Muscle of arm (tissue), 12 donors: ENCODE results near the gene SESN3. TPM values are rescaled to one million over a fixed set of nuclear protein-coding genes. Genes with fewer than 3 reads are reported as not detected.
"Not testable (repeated sequence)": the region's sequence is repeated elsewhere in the genome, so short reads cannot be mapped to it uniquely, and the experiment has no call there.

Experiments used
- DNase-seq: peaks from one replicate; pipeline ENCODE4 v3.0.0-alpha.2; 2013
- polyA plus RNA-seq, 12 donors: library from polyadenylated mRNA; unstranded; fragments of 120-200 nt; gene quantifications; one replicate each; pipeline ENCODE4 v1.2.1, GENCODE V29; 2013; ENCODE audit not compliant: insufficient read length in 12 of 12

SESN3 gene
- polyA plus RNA-seq, 12 donors, result 62.8 to 184 (median 115) TPM

GRCh38 chr11:95154514-95154913, 76.5 kb downstream of the SESN3 start:
- DNase-seq, result no peak

- no peak for DNase-seq
Observed at GRCh38 chr11:95153857-95154246, 77.2 kb downstream of the SESN3 start.

- no peak for DNase-seq
Observed at GRCh38 chr11:95152876-95153856, 77.8 kb downstream of the SESN3 start.

GRCh38 chr11:95150956-95151684, 79.9 kb downstream of the SESN3 start:
- DNase-seq, result peak; percentile 95

DNA sequence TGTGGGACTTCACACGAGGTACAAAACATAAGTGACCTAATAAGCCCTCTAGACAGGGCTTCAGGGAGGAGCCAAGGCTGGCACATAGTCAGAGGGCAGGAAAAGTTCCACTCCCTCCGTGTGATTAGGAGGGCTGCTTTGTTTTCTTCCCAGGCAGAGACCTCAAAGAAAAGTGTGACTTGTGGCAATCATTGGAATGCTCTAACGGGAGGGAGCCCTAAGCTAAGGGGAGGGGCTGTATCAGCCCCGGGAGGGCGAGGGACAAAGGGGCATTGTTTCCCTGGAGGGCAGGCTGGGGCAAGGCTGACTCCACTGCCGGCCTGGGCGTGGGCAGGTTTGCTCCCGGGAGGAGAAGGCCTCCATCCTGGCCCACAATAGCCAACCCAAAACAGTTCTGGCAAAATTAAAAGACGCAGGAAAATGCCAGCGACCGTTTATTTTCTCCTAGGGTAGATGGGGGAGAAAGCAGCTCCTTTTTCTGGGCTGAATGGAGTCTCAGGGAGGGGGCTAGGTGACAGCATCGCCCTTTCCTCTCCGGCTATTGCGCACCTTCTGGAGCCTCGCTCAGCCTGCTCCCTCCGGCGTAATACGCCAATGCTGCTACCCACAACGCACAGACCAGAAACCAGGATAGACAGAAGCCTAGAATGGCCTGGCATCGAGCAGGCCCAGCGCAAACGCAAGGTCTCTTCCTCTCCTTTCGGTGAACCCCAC, 81.2 kb downstream of the SESN3 start:
- DNase-seq, result no peak

DNA sequence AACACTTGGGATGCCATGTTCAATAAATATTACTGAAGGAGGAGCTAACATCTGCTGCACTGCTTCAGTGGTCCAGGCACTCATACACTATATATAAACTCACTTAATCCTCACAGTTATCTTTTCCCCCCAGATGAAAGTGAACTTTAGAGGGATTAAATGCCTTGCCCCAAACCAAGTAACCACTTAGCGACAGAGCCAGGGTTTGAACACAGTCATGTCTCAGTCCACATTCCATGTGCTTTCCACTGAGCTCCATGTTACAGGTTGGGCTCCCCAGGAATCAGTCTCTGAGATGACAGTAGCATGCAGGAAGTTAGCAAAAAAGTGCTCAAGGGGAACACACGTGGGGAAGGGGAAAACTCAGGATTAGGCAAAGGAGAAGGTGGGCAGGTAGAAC, 82.1 kb downstream of the SESN3 start:
- no peak for DNase-seq

GRCh38 chr11:95148406-95148805, 82.6 kb downstream of the SESN3 start:
- no peak for DNase-seq

DNA sequence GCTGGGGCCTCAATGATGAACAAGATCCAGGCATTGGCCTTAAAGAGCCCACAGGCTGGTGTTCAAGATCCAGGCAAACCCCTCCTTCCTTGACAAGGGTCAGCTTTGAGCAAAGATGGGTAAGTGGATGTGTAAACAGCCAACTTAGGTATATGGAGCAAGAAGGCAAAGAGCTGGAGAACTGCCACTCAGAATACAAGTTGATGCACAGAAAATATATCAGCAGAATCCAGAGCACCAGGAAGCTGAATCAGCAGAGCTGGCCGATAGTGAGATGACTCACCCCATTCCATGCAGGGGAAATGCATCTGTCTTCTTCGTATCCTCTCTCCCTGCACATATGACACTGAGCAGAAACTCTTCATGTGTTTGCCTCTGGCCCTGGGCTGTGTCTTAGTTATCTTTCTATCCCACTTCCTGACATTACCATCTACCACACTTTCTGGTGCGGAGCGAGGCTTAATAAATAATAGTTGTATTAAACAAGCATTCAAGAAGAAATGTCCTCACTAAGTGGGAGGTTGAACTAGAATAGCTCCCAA, 83.6 kb downstream of the SESN3 start:
- no peak for DNase-seq

DNA sequence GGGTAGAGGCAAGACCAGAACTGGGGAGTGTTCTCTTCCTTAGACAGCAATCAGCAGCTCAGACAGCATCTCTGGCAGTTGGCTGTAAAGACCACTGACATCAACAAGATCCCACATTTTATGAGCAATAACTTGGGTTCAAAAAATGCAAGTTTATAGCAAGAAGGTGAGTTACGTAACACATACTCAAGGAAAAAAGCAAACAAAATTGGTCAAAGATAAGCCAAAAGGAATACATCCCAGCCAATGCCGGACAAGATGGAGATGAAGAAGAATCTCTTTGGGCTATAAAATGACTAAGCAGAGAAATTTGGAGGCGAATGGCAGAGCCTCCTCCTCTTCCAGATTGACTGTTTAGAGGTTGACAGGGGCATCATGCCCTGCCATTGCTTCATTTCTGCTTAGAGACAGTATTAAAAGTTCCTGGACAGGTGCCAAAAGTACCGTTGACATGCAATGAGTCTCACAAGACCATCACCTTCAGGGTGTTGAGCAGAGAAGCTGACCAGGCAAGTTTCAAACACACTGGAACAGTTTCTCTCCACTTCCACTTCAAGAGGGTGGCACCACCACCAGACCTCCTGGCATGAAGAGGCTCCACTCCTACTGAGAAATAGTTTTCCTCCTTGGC, 85.5 kb downstream of the SESN3 start:
- DNase-seq, result no peak

DNA sequence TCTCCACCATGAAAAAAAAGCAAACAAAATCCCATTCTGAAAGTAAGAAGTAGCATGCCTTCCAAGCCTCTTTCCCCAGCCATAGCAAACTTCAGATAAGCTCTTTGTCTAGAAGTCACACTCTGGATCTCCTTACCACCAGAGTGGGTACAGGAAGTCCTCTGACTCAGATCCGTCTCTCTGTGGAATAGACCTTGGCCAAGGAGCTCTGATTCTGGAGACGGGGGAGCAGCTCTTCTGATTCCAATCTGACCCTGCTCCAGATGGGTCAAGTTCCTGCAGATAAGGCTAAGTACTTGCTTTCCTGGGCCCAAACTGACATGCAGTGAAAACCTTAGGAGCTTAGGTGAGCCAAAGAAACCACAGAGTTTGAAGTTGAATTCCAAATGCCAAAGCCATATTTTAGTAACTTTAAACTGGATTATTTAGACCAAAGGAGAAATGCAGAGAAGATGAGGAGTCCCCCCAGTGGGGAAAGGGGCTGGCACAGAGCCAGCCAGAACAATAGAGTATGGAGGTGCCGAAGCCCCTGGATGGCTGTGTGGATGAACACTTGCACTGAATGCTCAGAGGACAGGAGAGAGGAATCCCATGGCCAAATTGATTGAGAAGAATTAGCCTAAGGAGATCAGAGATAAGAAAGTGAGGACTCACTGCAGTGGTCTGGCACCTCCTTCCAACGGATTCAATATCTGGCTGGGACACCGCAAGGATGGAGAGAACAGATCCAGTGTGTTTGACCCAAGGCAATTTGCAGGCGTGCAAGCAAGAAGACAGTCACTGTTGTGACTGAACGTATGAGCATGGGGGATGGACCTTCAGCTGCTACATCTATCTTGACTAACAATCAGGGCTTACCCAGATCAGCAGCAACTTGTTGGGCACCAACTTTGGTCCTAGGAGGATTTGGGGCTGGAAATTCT, 86.4 kb downstream of the SESN3 start:
- DNase-seq, result no peak

DNA sequence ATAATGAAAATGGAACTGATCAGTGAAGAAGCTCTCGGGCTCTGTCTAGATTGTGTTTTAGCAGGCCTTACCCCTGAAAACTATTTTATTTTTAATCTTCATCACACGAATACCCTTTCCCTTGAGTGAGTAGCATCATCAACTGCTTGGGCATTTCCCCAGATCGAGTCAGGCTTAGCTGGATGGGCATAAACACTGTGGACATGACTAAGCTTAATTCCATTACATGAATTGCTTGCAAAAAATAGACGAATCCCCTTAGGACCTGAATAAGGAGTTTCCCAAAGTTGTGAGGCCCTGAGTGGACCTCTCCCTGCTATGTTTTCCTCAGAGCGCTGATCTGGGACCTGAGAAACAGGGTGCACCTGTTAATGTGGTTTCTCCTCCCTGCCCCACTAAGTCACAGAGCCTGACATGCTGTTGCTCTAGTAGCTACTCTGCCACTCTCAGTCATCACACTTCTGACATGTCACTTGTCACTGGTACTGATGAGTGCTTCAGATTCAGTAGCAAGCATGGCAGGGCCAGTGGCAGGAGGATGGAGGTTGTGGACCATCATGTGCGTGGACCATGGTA, 87.8 kb downstream of the SESN3 start:
- no peak for DNase-seq

- DNase-seq, result no peak
Observed at GRCh38 chr11:95142431-95142830, 88.6 kb downstream of the SESN3 start.

DNA sequence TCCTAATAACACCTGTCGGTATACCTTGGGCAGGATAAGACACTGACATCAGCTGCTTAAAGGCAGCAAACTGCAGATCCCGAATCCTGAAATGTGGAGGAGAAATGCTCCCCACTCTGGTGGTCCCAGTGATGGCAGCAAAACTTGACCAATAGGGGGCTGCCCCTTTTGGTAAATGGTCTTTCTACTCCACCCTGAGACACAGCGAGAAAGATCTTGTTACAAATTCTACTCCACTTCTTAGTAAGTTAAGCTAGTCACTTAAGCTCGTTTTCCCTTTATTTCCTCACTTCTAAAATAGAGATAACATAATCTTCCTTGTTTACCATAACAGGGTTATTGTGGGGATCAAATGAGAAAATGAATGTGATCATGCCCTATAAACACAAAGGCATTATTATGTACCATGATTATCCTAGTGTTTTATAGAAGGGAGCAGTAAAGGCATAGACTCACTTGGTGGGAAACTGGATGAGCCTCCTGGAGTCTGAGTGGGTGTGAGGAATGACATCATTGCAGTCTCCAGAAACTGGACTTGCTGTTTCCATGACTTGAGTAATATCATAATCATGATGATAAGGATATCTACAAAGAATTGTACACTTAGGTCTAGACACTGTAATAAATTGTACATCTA, 90.5 kb downstream of the SESN3 start:
- DNase-seq, result no peak

GRCh38 chr11:95138448-95138847, 92.6 kb downstream of the SESN3 start:
- no peak for DNase-seq

- DNase-seq, result no peak
Observed at GRCh38 chr11:95137299-95137698, 93.7 kb downstream of the SESN3 start.

DNA sequence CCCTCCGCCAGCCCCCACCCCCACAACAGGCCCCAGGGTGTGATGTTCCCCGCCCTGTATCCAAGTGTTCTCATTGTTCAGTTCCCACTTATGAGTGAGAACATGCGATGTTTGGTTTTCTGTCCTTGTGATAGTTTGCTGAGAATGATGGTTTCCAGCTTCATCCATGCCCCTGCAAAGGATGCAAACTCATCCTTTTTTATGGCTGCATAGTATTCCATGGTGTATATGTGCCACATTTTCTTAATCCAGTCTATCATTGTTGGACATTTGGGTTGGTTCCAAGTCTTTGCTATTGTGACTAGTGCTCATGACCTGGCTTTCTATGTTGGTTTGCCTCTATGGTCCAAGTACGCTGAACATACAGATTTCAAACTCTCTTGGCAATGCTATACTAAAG, 94.3 kb downstream of the SESN3 start:
- DNase-seq, result not testable (repeated sequence)

GRCh38 chr11:95135880-95136279, 95.1 kb downstream of the SESN3 start:
- no peak for DNase-seq

DNA sequence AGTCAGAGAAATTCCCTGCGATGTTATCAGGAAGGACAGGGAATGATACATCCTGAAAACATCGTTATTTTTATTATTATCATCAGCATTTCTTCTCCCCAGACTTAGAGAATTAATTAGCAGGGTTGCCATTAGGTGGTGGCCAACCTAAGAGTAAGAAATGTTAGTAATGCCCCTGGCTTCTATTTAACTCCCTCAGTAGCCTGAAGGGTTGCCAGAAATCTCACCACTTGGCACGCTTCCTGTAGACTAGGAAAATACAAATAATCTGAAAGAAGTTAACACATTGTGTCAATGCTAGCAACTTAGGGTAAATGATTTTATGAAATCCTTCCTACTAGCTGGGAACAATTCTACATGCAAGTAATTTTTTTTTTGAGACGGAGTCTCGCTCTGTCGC, 95.8 kb downstream of the SESN3 start:
- no peak for DNase-seq

- no peak for DNase-seq
Observed at GRCh38 chr11:95134491-95134890, 96.5 kb downstream of the SESN3 start.

- DNase-seq, result no peak
Observed at GRCh38 chr11:95132956-95133355, 98.0 kb downstream of the SESN3 start.
